ENCODE results near the gene SGK1.

DNA sequence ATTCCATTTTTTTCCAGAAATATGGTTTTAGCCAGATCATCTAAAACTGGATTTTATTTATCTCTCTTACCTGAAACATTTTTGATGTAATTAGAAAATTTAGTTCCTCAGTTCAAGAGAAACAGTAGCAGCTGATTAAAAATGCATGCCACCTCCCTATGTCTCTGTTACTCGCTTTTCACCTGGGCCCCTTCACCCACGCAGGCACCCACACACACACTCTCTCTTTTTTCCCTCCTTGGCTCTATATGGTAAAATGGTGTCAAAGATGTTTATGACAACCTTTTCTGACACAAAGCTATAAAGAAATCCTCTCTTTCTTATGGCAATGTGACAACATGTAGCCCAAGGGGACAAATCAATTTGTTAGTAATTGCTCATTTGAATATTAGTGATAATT is 5.8 kb upstream of the SGK1 start:
- TF ChIP-seq CTCF (optimal IDR thresholded peaks at IDR 0.05 in 1 of 3, IDR thresholded peaks at IDR 0.05 in 1 of 3, conservative IDR thresholded peaks at IDR 0.05 in 1 of 3; ENCODE audit: extremely low read depth in 1 of 3, insufficient read depth in 2 of 3, low read length in 3 of 3) = no peak
- no peak for TF ChIP-seq EZH2 (IDR thresholded peaks at IDR 0.05; ENCODE audit: low read length)

Measured in keratinocyte (primary cell).